Adrenal gland (tissue), 5 donors: Measurements from ENCODE around the gene ITGA2.

Experiments used
- POLR2A ChIP-seq, 2 donors: fragments of 450-650 bp; IDR thresholded peaks; one replicate each; pipeline ENCODE4 v1.6.1; 2017; ENCODE audit warnings: antibody characterized with exemption in 2 of 2, mild to moderate bottlenecking in 2 of 2, moderate library complexity in 1 of 2
- TF ChIP-seq, protein P1 (sequence below), 6 experiments: fragments of 450-650 bp in 4 of 6; fragments of 200-600 bp in 2 of 6; sonication (generic) in 1 of 6; IDR thresholded peaks; 1 replicate in 5 of 6; 2 replicates in 1 of 6; pipeline versions ENCODE4 v1.5.1 to v1.8.0; 2016 to 2021; ENCODE audit warnings: antibody characterized with exemption in 6 of 6, mild to moderate bottlenecking in 2 of 6, moderate library complexity in 1 of 6
- donor health status: DM: no; HTN: no; CAD: no.

DNA sequence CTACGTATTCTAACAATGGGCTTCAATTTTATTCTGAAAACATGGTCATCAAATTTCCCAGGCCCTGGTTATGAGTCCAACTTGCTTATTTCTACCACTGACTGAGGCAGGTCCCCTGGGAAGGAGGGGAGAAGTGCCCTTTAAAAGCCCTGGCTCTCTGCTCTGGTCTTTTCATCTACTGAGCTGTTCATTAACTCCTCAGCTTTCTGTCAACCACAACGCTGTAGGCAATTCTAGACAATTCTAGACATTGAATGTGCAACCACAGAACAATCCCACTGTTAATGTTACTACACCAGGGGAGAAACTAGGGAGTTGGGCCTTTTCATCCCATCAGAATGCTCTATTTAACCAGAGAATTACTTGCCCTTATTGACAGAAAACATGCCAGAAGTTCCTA lies 110.4 kb downstream of the ITGA2 start:
- TF ChIP-seq, protein P1, sequence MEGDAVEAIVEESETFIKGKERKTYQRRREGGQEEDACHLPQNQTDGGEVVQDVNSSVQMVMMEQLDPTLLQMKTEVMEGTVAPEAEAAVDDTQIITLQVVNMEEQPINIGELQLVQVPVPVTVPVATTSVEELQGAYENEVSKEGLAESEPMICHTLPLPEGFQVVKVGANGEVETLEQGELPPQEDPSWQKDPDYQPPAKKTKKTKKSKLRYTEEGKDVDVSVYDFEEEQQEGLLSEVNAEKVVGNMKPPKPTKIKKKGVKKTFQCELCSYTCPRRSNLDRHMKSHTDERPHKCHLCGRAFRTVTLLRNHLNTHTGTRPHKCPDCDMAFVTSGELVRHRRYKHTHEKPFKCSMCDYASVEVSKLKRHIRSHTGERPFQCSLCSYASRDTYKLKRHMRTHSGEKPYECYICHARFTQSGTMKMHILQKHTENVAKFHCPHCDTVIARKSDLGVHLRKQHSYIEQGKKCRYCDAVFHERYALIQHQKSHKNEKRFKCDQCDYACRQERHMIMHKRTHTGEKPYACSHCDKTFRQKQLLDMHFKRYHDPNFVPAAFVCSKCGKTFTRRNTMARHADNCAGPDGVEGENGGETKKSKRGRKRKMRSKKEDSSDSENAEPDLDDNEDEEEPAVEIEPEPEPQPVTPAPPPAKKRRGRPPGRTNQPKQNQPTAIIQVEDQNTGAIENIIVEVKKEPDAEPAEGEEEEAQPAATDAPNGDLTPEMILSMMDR (IDR thresholded peaks at IDR 0.05) = no peak
- TF ChIP-seq POLR2A (IDR thresholded peaks at IDR 0.05) = no peak
